HEK293T (cell line): Measurements from ENCODE around the gene NINJ2.

Experiments used
- ARNT ChIP-seq: fragments of 450-650 bp; IDR thresholded peaks from 2 replicates; pipeline ENCODE4 v1.6.1; 2017; ENCODE audit warnings: mild to moderate bottlenecking
- CTBP1 ChIP-seq: fragments of 450-650 bp; IDR thresholded peaks from 2 replicates; pipeline ENCODE4 v1.6.1; 2016; ENCODE audit warnings: borderline replicate concordance
- ELF4 ChIP-seq: fragments of 450-650 bp; IDR thresholded peaks from 2 replicates; pipeline ENCODE4 v1.6.1; 2017; ENCODE audit warnings: antibody characterized with exemption
- FOXA1 ChIP-seq: fragments of 450-650 bp; IDR thresholded peaks from 2 replicates; pipeline ENCODE4 v1.6.1; 2016; ENCODE audit warnings: mild to moderate bottlenecking
- FOXK2 ChIP-seq: fragments of 450-650 bp; IDR thresholded peaks from 2 replicates; pipeline ENCODE4 v1.6.1; 2016; ENCODE audit warnings: mild to moderate bottlenecking
- FOXM1 ChIP-seq: fragments of 450-650 bp; IDR thresholded peaks from 2 replicates; pipeline ENCODE4 v1.6.1; 2017; ENCODE audit warnings: mild to moderate bottlenecking, borderline replicate concordance
- HDGF ChIP-seq: fragments of 450-650 bp; IDR thresholded peaks from 2 replicates; pipeline ENCODE4 v1.6.1; 2017; ENCODE audit warnings: antibody characterized with exemption, borderline replicate concordance
- LEF1 ChIP-seq: fragments of 450-650 bp; IDR thresholded peaks from 2 replicates; pipeline ENCODE4 v1.6.1; 2017; ENCODE audit warnings: mild to moderate bottlenecking, borderline replicate concordance
- NFRKB ChIP-seq: fragments of 450-650 bp; IDR thresholded peaks from 2 replicates; pipeline ENCODE4 v1.6.1; 2016; ENCODE audit warnings: mild to moderate bottlenecking, moderate library complexity
- SP1 ChIP-seq: fragments of 450-650 bp; IDR thresholded peaks from 2 replicates; pipeline ENCODE4 v1.6.1; 2017
- SUZ12 ChIP-seq: fragments of 450-650 bp; IDR thresholded peaks from 2 replicates; pipeline ENCODE4 v1.6.1; 2016; ENCODE audit warnings: mild to moderate bottlenecking
- TARDBP ChIP-seq: fragments of 450-650 bp; IDR thresholded peaks from 2 replicates; pipeline ENCODE4 v1.6.1; 2016

GRCh38 chr12:545835-546234 lies 117.4 kb downstream of the NINJ2 start:
- no peak for TF ChIP-seq SUZ12
- TF ChIP-seq NFRKB: no peak
- TF ChIP-seq FOXK2: no peak
- TF ChIP-seq LEF1: no peak
- no peak for TF ChIP-seq ARNT
- no peak for TF ChIP-seq SP1
- TF ChIP-seq FOXA1: no peak
- TF ChIP-seq ELF4: no peak
- no peak for TF ChIP-seq CTBP1
- no peak for TF ChIP-seq FOXM1
- TF ChIP-seq TARDBP: no peak
- no peak for TF ChIP-seq HDGF
